ENCODE data around the gene MRPL55.

The MRPL55 gene

GRCh38 chr1:228099331-228099732 is 9.8 kb downstream of the MRPL55 start:
- no peak for DNase-seq

GRCh38 chr1:228098323-228098931 is 10.7 kb downstream of the MRPL55 start:
- no peak for DNase-seq

GRCh38 chr1:228097333-228098081 is 11.6 kb downstream of the MRPL55 start:
- no peak for DNase-seq

GRCh38 chr1:228096416-228097332 is 12.4 kb downstream of the MRPL55 start:
- DNase-seq, result no peak

- DNase-seq, result no peak
Measured at GRCh38 chr1:228095938-228096337, 13.2 kb downstream of the MRPL55 start.

GRCh38 chr1:228095161-228095560 is 13.9 kb downstream of the MRPL55 start:
- DNase-seq, result no peak

- DNase-seq, result no peak
Measured at GRCh38 chr1:228094432-228095016, 14.6 kb downstream of the MRPL55 start.

GRCh38 chr1:228093050-228093906 is 15.8 kb downstream of the MRPL55 start:
- no peak for DNase-seq

GRCh38 chr1:228092342-228093049 is 16.6 kb downstream of the MRPL55 start:
- no peak for DNase-seq

- DNase-seq, result no peak
Measured at GRCh38 chr1:228091084-228091483, 18.0 kb downstream of the MRPL55 start.

- DNase-seq, result no peak
Measured at GRCh38 chr1:228090613-228091081, 18.5 kb downstream of the MRPL55 start.

GRCh38 chr1:228089519-228090380 is 19.3 kb downstream of the MRPL55 start:
- no peak for DNase-seq

GRCh38 chr1:228088586-228089498 is 20.3 kb downstream of the MRPL55 start:
- DNase-seq, result peak in 1 of 2 donors; percentile 55

GRCh38 chr1:228087771-228088251 is 21.3 kb downstream of the MRPL55 start:
- DNase-seq, result no peak

GRCh38 chr1:228085287-228085951 is 23.7 kb downstream of the MRPL55 start:
- DNase-seq, result no peak

GRCh38 chr1:228084797-228085196 is 24.3 kb downstream of the MRPL55 start:
- no peak for DNase-seq

- no peak for DNase-seq
Measured at GRCh38 chr1:228084325-228084724, 24.8 kb downstream of the MRPL55 start.

GRCh38 chr1:228083871-228084278 is 25.2 kb downstream of the MRPL55 start:
- DNase-seq, result no peak

Measured in CD4-positive, alpha-beta T cell treated with Interferon alpha-2 for 1 hour (primary cell).